Measurements from ENCODE around the gene PSMD9. TPM values are rescaled to one million over a fixed set of nuclear protein-coding genes. Genes with fewer than 3 reads are reported as not detected.

PSMD9 gene
- total RNA-seq: 49.8 TPM

GRCh38 chr12:121888478-121889273 lies at the start of gene PSMD9:
PSMD9 (plus strand) TSS chr12:121888790; CDS start chr12:121888857, 67 bp downstream.
- H3K9me3 ChIP-seq: no peaks in the 10 kb centered on the region
- H3K27me3 ChIP-seq: no peaks in the 10 kb centered on the region
- intact Hi-C loops (cut with DNase I): loop anchor here (1.0 to 5.0 kb wide), 6 partner anchors 29 to 351 kb away; no protein-coding TSS in a partner anchor
- TF ChIP-seq CTCF (IDR thresholded peaks at IDR 0.05): peak; percentile 78 to 81 (median 78)
- peak; percentile 84 to 98 for DNase-seq (ENCODE audit: low spot score in 2 of 2)
- H3K36me3 ChIP-seq: no peaks in the 10 kb centered on the region
- peaks cover 5 to 23% of the 10 kb centered on the region in 2 donors for H3K4me1 ChIP-seq
- peak within 1 kb of the TSS; percentile 94 to 97 for H3K27ac ChIP-seq
- peak within 1 kb of the TSS; percentile 74 to 79 for H3K4me3 ChIP-seq

GRCh38 chr12:121839106-121839992 lies 49.2 kb upstream of the PSMD9 start:
- Histone ChIP-seq H3K4me3 (peak overlapping the region; percentile 63 to 87), H3K36me3 (no peaks in the 10 kb centered on the region), H3K4me1 (peaks cover 0 to 11% of the 10 kb centered on the region in 2 donors), H3K27me3 (no peaks in the 10 kb centered on the region), H3K27ac (peak overlapping the region; percentile 22 to 70), H3K9me3 (no peaks in the 10 kb centered on the region)
- peak; percentile 97 to 100 for DNase-seq (ENCODE audit: low spot score in 2 of 2)
- intact Hi-C loops (cut with DNase I): loop anchor here (1.0 kb wide), 1 partner anchor 49 kb away; the partner anchor contains the start of gene PSMD9
- peak; percentile 44 to 60 (median 44) for TF ChIP-seq CTCF (IDR thresholded peaks at IDR 0.05)

GRCh38 chr12:121839993-121840761 lies 48.4 kb upstream of the PSMD9 start:
- peak overlapping the region; percentile 22 to 70 for H3K27ac ChIP-seq
- no peak for TF ChIP-seq CTCF (IDR thresholded peaks at IDR 0.05)
- intact Hi-C loops (cut with DNase I): loop anchor here (1.0 kb wide), 2 partner anchors 18 to 48 kb away; partner anchors contain the start of genes HPD and PSMD9

GRCh38 chr12:121843236-121843982 lies 45.2 kb upstream of the PSMD9 start:
- TF ChIP-seq CTCF (IDR thresholded peaks at IDR 0.05): no peak
- intact Hi-C loops (cut with DNase I): no loop called here
- H3K4me3 ChIP-seq: no peak overlapping the region
- H3K36me3 ChIP-seq: no peaks in the 10 kb centered on the region
- H3K27me3 ChIP-seq: no peaks in the 10 kb centered on the region
- no peak overlapping the region for H3K27ac ChIP-seq
- H3K4me1 ChIP-seq: peaks cover 0 to 11% of the 10 kb centered on the region in 2 donors
- H3K9me3 ChIP-seq: no peaks in the 10 kb centered on the region
- no peak for DNase-seq (ENCODE audit: low spot score in 2 of 2)

More at GRCh38 chr12:121839993-121840761, 48.4 kb upstream of the PSMD9 start:
- Histone ChIP-seq H3K9me3 (no peaks in the 10 kb centered on the region), H3K4me1 (peaks cover 0 to 11% of the 10 kb centered on the region in 2 donors), H3K27me3 (no peaks in the 10 kb centered on the region), H3K36me3 (no peaks in the 10 kb centered on the region), H3K4me3 (peak overlapping the region; percentile 63 to 87)
- no peak for DNase-seq (ENCODE audit: low spot score in 2 of 2)
